Measurements from ENCODE around the gene ARHGAP15.

DNA sequence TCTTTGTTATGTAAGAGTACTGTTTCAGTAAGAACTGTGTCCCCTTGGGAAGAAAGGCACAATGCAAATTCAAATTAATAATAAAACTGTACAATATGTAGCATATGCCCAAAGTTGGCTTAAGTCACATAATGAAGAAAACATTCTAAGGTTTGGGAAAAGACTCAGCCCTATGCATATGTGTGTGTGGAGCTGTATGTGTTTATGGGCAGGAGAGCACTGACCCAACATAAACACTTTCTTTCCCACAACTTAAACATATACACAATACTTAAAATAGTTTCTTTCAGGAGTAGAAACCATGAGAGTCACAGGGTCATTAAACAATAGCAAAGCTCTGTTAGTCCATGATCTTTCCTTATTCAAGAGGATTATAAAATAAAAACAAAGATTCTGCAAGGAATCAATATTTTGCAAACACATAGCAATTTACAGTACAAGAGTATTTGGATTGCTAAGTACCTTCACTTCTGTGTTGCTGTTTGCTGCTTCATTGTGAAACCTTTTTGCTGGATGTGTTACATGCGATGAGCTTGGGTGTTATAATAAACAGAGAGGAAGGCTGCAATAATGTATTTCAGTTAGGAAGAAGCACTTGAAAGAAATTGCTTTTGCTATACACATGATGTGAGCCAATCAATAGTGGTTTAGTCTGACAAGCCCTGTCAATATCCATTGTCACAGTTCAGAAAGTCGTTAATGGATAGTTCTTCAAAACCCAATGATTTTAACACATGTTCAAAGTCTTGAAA, 347.3 kb downstream of the ARHGAP15 start:
- TF ChIP-seq, protein P1, sequence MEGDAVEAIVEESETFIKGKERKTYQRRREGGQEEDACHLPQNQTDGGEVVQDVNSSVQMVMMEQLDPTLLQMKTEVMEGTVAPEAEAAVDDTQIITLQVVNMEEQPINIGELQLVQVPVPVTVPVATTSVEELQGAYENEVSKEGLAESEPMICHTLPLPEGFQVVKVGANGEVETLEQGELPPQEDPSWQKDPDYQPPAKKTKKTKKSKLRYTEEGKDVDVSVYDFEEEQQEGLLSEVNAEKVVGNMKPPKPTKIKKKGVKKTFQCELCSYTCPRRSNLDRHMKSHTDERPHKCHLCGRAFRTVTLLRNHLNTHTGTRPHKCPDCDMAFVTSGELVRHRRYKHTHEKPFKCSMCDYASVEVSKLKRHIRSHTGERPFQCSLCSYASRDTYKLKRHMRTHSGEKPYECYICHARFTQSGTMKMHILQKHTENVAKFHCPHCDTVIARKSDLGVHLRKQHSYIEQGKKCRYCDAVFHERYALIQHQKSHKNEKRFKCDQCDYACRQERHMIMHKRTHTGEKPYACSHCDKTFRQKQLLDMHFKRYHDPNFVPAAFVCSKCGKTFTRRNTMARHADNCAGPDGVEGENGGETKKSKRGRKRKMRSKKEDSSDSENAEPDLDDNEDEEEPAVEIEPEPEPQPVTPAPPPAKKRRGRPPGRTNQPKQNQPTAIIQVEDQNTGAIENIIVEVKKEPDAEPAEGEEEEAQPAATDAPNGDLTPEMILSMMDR (IDR thresholded peaks at IDR 0.05) = no peak
- no peak for TF ChIP-seq POLR2A (IDR thresholded peaks at IDR 0.05)
- no peak for TF ChIP-seq POLR2AphosphoS5 (IDR thresholded peaks at IDR 0.05)

All from gastroesophageal sphincter (tissue), 3 donors.